ENCODE data around the gene NPSR1. TPM values are rescaled to one million over a fixed set of nuclear protein-coding genes. Genes with fewer than 3 reads are reported as not detected.

NPSR1 gene, protein sequence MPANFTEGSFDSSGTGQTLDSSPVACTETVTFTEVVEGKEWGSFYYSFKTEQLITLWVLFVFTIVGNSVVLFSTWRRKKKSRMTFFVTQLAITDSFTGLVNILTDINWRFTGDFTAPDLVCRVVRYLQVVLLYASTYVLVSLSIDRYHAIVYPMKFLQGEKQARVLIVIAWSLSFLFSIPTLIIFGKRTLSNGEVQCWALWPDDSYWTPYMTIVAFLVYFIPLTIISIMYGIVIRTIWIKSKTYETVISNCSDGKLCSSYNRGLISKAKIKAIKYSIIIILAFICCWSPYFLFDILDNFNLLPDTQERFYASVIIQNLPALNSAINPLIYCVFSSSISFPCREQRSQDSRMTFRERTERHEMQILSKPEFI
- total RNA-seq (2022; extraction: Qiagen RNA extraction) = not detected in 5 replicates

DNA sequence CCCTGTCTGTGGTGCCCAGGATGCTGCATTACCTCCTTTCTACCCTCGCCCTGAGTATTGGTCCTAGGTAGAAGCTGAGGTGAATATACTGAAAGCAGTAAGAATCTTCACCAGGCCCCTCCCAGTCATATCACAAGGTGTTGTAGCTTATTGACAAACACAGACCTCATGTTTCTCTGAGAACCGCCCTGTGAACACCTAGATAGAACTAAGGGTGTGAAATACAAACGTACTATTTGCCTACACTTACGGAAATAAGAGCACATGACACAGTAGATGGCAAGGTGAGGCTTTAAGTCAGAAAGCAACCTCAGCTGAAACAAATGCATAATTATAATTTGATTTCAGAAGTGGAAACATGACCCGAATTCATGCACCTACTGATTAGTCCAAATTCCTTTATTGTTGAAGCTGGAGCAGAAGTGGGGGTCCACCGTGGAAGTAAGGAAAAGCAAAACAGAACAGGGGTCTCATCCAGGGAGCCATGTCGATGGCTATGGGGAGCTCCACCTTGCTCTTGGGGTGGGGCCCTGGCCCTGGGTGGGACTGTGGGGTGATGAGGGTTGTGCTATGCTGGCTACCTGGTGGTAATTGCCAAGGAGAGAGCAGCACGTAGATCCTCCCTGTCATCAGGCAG is at the start of gene NPSR1:
Gene NPSR1, plus strand, starts transcription at position 587 of the 637 bp plus-strand sequence. CDS start 195 bp downstream, outside the sequence.

Data from A549 treated with AZD2906 at 1 μM for 4 hours (cell line).